Suppressor macrophage (primary cell): ENCODE data around the gene USH2A.

ENCODE experiments used
- DNase-seq, 4 experiments: peaks; one replicate each; pipeline ENCODE4 v3.0.0-alpha.2; 2020 to 2022

Gene USH2A

DNA sequence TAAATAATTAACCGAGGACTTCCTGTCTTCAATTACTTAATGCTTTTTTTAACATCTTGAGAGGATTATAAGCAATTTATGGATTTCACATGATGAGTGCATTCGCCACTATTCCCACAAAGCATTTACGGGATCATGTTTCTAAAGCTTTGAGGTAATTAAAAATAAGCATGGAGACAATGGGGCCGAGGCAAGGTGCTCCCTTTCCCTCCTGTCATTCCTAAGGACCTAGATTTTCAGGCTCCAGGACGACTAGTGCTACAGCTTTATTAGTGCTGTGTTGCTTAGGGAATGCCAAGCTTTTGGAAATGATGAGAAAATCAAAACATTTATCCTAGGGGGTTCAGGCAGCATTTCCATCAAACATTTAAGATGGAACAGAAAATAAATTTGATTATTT, 646.9 kb downstream of the USH2A start:
- no peak for DNase-seq

- no peak for DNase-seq
These were observed 651.1 kb downstream of the USH2A start for GRCh38 chr1:215772151-215772550.

GRCh38 chr1:215768303-215768702, 654.9 kb downstream of the USH2A start:
- no peak for DNase-seq

- DNase-seq = no peak
These were observed 655.5 kb downstream of the USH2A start for GRCh38 chr1:215767761-215768160.

DNA sequence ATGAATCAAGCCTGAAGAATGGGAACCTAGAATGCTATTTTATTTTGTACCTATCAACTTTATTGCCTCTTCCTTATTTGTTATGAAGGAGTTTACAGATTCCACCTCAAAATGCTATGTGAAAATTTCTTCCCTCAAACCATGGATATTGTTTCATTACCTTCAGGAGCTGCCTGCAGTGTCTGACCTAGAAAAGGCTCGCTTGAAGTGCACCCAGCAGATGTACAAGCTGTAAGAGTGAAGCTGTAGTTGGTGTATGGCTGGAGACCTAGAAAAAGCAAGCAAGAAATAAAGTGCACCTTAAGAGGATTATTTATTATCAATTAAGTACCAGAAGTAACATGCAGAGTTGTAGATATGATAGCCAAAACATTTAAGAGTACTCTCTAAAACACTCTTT, 656.7 kb downstream of the USH2A start:
- DNase-seq = no peak

DNA sequence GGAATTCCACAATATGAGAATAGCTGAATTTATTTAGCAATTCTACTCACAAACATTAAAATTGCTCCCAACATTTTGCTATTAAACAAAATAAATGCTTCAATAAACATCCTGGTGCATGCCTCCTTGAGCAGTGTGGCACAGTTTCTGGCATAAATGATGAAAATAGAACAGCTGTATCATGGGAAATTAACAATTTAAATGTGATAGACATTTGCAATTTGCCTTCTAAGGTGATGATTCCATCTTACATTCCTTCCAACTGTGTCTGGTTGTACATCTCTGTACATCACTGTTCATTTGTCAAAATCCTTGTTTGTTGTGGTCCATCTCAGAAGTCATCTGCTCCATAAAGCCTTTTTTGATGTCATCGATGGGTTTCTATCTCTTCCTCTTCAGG, 657.4 kb downstream of the USH2A start:
- no peak for DNase-seq

- no peak for DNase-seq
These were observed 661.8 kb downstream of the USH2A start for GRCh38 chr1:215761446-215761845.

DNA sequence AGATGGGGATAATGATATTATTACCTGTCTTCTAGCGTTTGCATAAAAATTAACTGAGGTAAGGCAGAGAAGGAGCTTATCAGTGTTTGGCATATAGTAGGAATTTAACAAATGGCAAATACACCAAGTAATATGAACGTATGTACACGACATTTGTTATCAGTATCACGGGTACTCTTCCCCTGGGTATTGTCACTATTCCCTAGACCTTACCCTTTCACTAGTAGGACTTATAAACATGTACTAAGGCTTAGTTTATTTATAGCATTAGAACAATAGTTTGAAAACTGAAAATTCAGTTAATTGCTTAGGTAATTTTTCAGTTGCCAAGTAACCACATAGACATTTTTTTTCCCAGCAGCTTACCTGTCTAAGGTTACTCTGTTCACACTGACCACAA, 669.1 kb downstream of the USH2A start:
- DNase-seq = no peak

DNA sequence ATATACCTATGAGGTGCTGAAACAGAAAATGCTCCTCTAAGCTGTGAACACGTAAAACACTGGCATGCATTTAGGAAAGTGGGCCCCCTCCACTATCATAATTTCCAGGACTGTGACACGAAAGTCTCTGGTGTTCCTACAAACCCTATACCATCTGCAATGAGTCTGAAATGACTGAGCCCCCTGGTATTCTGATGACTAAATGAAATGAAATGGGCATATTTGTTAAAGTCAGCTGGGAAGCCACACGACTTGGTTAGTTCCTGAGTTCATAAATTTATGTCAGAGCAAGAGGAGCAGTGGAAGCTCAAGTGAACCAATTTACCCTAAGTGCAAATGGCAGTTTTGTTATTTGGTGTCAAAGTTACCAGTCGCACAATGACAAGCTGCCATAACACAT, 673.8 kb downstream of the USH2A start:
- DNase-seq = no peak

DNA sequence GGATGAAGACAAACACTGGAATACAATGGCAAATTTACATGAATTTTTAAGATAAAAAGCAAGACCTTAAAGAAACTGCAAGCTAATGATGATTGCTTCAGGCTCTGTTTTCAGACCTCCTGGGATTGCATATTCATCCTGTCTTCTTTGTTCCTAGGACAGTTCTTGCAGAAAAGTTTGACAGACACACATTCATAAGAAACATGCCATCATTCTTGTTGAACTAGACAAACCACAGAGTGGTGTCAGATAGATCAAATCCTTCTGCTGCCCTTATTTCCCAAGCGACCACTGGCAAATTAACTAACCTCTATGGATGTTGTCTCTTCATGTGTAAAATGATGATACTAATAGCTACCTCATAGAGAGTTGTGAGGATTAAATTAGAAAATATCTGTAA, 674.8 kb downstream of the USH2A start:
- DNase-seq = no peak

- no peak for DNase-seq
These were observed 678.8 kb downstream of the USH2A start for GRCh38 chr1:215744419-215744818.

DNA sequence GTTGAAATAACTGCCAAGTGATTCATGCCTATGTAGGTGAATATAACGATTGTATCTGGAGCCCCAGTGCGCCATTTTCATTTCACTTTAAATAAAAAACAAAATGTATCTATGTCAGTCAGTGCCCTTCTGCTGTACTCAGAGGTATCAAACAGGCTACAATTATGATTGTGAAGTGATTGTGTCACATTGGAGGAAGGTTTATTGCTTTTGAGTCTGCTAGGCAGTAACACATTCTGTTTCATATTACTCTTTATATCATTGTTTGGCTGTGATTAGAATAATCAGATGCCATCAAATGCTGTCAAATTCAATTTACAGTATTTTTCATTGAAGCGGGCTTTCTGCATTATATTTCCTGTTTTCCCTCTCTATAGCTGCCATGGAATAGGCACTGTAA, 684.2 kb downstream of the USH2A start:
- DNase-seq = no peak

GRCh38 chr1:215731699-215732098, 691.5 kb downstream of the USH2A start:
- DNase-seq = no peak

- DNase-seq = no peak
These were observed 692.6 kb downstream of the USH2A start for GRCh38 chr1:215730600-215730999.

DNA sequence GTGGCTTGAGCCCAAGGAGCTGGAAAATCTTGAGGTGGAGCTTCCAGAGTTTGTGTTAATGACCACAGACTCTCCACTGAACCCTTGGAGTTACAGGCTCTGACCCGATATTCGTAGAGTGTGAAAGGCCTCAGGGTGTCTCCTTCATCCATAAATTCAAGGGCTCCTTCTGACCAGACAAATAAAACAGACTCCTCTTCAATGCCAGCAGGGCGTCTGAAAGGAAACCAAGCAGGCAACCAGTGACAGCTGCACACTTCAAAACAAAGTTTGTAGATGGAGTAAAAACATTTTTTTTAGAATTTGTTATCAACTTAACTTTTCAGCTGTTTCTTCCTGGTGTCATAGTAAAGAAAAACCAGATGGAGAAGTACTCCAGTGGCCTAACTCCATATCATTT, 695.1 kb downstream of the USH2A start:
- no peak for DNase-seq

DNA sequence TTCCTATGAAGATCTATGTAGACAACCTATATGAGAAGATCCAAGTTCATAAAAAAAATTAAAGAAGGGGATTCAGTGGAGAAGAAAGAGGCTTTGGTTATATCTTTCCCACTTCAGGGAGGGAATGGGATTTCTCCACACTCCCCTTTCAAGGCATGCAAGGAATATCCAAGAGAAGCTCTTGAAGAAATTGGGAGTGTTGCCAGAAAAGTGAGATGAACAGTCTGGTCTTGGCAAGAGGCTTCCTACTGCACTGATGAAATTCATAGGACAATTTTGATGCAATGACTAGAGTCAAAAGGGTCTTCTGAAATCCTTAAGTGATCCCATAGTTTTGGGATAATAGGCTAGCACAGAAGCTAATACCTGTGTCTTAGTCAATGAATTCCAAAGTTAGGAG, 703.1 kb downstream of the USH2A start:
- DNase-seq = no peak

DNA sequence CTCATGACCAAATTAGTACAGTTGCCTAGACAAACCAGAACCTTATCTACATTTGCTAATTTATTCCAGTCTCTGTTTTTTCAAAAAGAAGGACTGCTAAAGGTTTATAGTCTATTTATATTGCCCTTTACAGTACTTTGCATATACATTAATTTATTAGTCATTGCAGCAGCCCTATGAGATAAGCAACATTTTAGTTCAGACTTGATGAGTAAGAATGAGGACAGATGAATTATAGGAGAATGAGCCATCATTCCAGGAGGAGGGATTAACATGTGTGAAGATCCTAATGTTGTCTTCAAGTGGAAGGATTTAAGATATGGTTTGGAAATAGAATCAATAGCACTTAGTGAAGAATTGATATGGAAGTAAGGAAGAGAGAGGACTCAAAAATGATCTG, 703.7 kb downstream of the USH2A start:
- DNase-seq = no peak

DNA sequence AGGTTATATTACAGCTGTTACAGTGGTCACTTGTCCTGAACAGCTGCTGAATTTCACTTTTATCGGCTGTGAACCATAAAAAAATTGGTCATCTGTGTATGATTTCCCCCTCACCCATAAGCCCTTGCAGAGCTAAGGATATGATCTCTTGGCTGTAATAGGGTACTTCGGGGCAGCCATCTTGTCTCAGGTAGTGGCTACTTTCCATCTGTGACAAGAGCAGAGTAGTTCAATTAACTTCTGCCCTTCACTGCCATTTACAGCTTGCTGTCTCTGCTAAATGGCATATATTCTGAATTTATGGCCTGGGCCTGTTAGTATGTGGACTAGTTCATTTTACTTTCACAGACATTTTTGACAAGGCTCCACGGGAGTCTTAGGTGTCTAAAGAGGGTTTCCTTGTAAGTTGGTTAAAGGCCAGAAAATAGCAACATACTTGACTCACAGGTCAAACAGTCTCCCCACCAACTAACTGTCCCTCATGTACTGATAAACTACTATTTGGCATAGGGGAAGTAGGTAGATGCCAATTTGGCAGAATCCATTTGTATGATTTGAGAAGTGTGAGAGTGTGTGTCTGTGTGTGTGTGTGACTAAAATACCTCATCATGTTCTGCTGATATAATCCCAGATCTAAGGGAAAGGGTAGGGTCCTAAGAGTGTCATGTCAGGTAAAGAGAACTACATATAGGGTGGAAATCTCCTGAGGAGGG, 704.5 kb downstream of the USH2A start:
- DNase-seq = no peak

DNA sequence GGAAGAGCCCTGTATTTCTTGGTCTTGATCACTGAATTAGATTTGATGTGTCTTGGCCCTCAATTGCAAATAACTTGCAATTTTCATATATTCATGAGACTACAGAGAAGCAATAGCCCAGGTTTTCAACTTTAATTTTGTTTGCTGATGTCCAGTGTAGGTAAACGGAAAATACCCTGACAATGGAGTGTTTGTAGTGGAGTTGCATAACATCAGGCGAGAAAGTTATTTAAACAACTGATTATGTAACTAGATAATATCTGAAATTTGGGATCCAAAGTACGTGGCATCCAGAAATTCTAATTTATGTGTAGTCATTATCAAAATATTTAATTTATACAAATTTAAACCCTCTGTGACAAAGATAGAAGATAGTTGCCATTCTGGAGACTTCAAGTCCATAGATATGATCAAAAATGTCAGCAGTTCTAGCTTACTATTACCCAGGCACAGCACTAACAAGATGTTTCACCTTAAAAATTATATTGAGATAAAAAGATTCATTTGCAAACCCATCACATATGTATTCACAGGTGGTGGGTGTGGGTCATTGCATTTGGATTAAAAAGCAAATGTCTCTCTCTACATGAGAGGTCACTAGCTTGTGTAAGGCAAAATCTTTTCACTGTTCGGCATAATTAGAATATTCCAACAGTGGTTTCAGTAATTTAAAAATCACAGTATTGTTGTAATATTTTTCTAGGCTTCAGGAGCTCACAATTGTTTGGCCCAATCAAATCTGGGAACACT, 705.4 kb downstream of the USH2A start:
- DNase-seq = no peak

DNA sequence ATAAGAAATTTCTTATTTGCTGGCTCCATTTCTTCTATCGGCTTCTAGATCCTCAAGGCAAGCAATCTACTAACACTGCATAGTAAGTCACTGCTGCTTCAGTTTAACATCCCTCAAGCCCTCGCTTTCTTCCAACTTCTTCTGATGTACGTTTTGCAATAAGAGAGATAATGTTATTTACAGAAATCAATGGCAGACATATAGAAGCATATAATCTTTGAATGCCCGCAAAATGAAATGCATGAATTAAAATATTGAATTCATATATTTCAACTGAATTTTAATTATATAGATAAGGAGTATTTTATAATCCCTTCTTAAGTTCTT, 712.4 kb downstream of the USH2A start:
- no peak for DNase-seq

GRCh38 chr1:215710036-215710898, 713.0 kb downstream of the USH2A start:
- peak; percentile 57 to 70 (median 60) for DNase-seq

DNA sequence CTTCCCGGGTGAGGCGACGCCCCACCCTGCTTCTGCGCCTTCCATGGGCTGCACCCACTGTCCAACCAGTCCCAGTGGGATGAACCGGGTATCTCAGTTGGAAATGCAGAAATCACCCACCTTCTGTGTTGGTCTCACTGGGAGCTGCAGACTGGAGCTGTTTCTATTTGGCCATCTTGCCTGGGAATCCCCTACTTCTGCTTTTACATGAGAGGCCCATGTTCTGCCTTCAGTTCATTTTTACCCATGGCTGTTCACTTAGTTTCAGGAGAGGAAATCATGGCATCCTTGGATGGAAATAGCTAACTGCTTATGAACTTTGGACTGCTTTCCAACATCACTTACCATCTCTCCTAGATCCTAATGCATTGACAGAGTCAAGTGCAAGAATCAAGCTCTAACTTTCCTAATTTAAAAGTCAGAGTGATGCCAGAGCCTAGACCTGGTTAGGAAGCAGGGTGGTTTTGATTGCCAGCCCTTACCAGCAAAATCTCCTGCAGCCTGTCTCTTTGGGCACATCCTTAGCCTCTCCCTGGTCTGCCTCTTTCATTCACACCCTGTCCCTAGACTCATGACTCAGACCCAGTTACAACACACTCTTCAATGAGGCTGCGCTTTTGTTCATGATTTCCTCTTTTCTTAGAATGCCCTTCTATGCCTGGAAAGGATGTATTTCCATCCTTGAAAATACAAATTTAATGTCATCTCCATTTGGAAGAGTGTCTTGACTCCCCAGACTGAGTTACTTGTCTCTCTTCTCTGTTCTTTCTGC, 719.0 kb downstream of the USH2A start:
- DNase-seq = peak; percentile 23 to 62 (median 44)

GRCh38 chr1:215682232-215682631, 741.0 kb downstream of the USH2A start:
- DNase-seq = peak in 1 of 4 experiments; percentile 6
